GM23338 (cell line): Measurements from ENCODE around the gene CENPB. TPM values are rescaled to one million over a fixed set of nuclear protein-coding genes. Genes with fewer than 3 reads are reported as not detected.

Source experiments
- ATAC-seq: fragments of 200-7000 bp; cut with Tn5 transposase; 3 replicates; pipeline ENCODE4 v1.9.1; 2020
- DNase-seq: peaks from one replicate; pipeline ENCODE4 v3.0.0-alpha.2; 2015; ENCODE audit warnings: low spot score
- H2AFZ ChIP-seq: fragments of 200-600 bp; sonication (generic); 2 replicates; pipeline ENCODE4 v1.8.0; 2016; ENCODE audit warnings: antibody characterized with exemption, mild to moderate bottlenecking, moderate library complexity
- H3F3A ChIP-seq: fragments of 200-600 bp; sonication (generic); replicated peaks from 2 replicates; pipeline ENCODE4 v1.8.0; 2017; ENCODE audit warnings: antibody characterized with exemption, mixed run types, low read depth
- H3K27ac ChIP-seq: fragments of 200-600 bp; sonication (generic); 2 replicates; pipeline ENCODE4 v1.6.1; 2016; ENCODE audit warnings: low read depth
- H3K27me3 ChIP-seq: fragments of 200-600 bp; sonication (generic); 2 replicates; pipeline ENCODE4 v1.8.0; 2016; ENCODE audit warnings: mild to moderate bottlenecking, mixed run types, moderate library complexity; ENCODE audit not compliant: insufficient read depth
- H3K36me3 ChIP-seq: fragments of 200-600 bp; sonication (generic); 2 replicates; pipeline ENCODE4 v1.8.0; 2016; ENCODE audit warnings: mild to moderate bottlenecking; ENCODE audit not compliant: insufficient read depth
- H3K4me1 ChIP-seq: fragments of 200-600 bp; sonication (generic); 2 replicates; pipeline ENCODE4 v1.8.0; 2016; ENCODE audit warnings: mild to moderate bottlenecking, moderate library complexity; ENCODE audit not compliant: insufficient read depth
- H3K4me2 ChIP-seq: fragments of 200-600 bp; sonication (generic); 2 replicates; pipeline ENCODE4 v1.7.1; 2017; ENCODE audit warnings: mixed run types
- H3K4me3 ChIP-seq: fragments of 200-600 bp; sonication (generic); 2 replicates; pipeline ENCODE4 v1.6.1; 2016; ENCODE audit warnings: mixed run types
- H3K79me2 ChIP-seq: fragments of 200-600 bp; sonication (generic); replicated peaks from 2 replicates; pipeline ENCODE4 v1.8.0; 2017; ENCODE audit warnings: mild to moderate bottlenecking; ENCODE audit not compliant: insufficient read depth
- H3K9me2 ChIP-seq: fragments of 200-600 bp; sonication (generic); 2 replicates; pipeline ENCODE4 v1.8.0; 2017; ENCODE audit not compliant: insufficient read depth
- H4K20me1 ChIP-seq: fragments of 200-600 bp; sonication (generic); replicated peaks from 2 replicates; pipeline ENCODE4 v1.8.0; 2017; ENCODE audit warnings: mild to moderate bottlenecking; ENCODE audit not compliant: insufficient read depth
- H3K27ac Mint-ChIP-seq: 2 replicates; pipeline ENCODE4 v1.8.0; 2020; ENCODE audit warnings: inconsistent platforms, mild to moderate bottlenecking, moderate library complexity, mixed read lengths
- H3K27me3 Mint-ChIP-seq: 3 replicates; pipeline ENCODE4 v1.8.0; 2022; ENCODE audit warnings: low read depth, mild to moderate bottlenecking, moderate library complexity, mixed read lengths, inconsistent platforms; ENCODE audit not compliant: insufficient read depth, poor library complexity
- H3K36me3 Mint-ChIP-seq: 3 replicates; pipeline ENCODE4 v1.8.0; 2021; ENCODE audit warnings: low read depth, mild to moderate bottlenecking, inconsistent platforms, moderate library complexity, mixed read lengths
- H3K4me1 Mint-ChIP-seq: 3 replicates; pipeline ENCODE4 v1.8.0; 2020; ENCODE audit warnings: mild to moderate bottlenecking, inconsistent platforms, mixed read lengths
- H3K4me3 Mint-ChIP-seq: 3 replicates; pipeline ENCODE4 v1.8.0; 2021; ENCODE audit warnings: moderate library complexity, mild to moderate bottlenecking, inconsistent platforms, mixed read lengths
- H3K9me3 Mint-ChIP-seq: 3 replicates; pipeline ENCODE4 v1.8.0; 2020; ENCODE audit warnings: moderate library complexity, mild to moderate bottlenecking, inconsistent platforms, mixed read lengths
- CREB1 ChIP-seq: fragments of 250-450 bp; sonication (Bioruptor Pico); IDR thresholded peaks from 2 replicates; pipeline ENCODE4 v1.5.0; 2020; ENCODE audit warnings: low read depth, mild to moderate bottlenecking, moderate library complexity
- REST ChIP-seq: IDR thresholded peaks from one replicate; pipeline ENCODE4 v1.6.1; 2018; ENCODE audit warnings: antibody characterized with exemption; ENCODE audit not compliant: unreplicated experiment
- ZNF331 ChIP-seq: fragments of 250-450 bp; sonication (Bioruptor Pico); IDR thresholded peaks from 2 replicates; pipeline ENCODE4 v1.5.0; 2020; ENCODE audit warnings: low read depth, mild to moderate bottlenecking, moderate library complexity
- ZNF462 ChIP-seq: fragments of 250-450 bp; sonication (Bioruptor Pico); IDR thresholded peaks from 2 replicates; pipeline ENCODE4 v1.5.0; 2020; ENCODE audit warnings: mild to moderate bottlenecking, moderate library complexity
- polyA plus RNA-seq: library from polyadenylated mRNA; unstranded; fragments of >200 nt; fragmentation: Nextera tagmentation; extraction: Ambion mirVana; gene quantifications from 2 replicates; pipeline ENCODE4 v1.2.1, GENCODE V29; 2016
- total RNA-seq: library from RNA; depleted of rRNA; stranded (reverse); fragments of >200 nt; shearing (Covaris generic); gene quantifications from 2 replicates; pipeline ENCODE4 v1.2.3, GENCODE V29; 2014

CENPB gene
- total and polyA plus RNA-seq, 2 experiments from 2014 or later = 10.8 to 52.1 TPM

GRCh38 chr20:3781153-3781910 is 5.2 kb downstream of the CENPB start, which contains the start of gene SPEF1 (continued):
- TF ChIP-seq ZNF462 (CRISPR knock-in tag) = no peak

GRCh38 chr20:3778976-3779375 is 7.6 kb downstream of the CENPB start:
- peaks cover 12% of the 10 kb centered on the region; the same call in 1 of the 2 replicates for H3F3A ChIP-seq
- H2AFZ ChIP-seq = no peak overlapping the region
- no peaks in the 10 kb centered on the region for H3K9me2 ChIP-seq
- peaks cover 13% of the 10 kb centered on the region for H4K20me1 ChIP-seq
- Mint-ChIP-seq H3K27ac (no peak overlapping the region), H3K4me3 (peak overlapping the region; percentile 77; the same call in 2 of the 3 replicates), H3K27me3 (peaks cover 32% of the 10 kb centered on the region), H3K9me3 (no peaks in the 10 kb centered on the region), H3K4me1 (peaks cover 26% of the 10 kb centered on the region), H3K36me3 (no peaks in the 10 kb centered on the region)
- DNase-seq (peak; percentile 25), ATAC-seq (no peak)
- H3K4me2 ChIP-seq = peak overlapping the region; percentile 94
- no peaks in the 10 kb centered on the region for H3K79me2 ChIP-seq
- no peaks in the 10 kb centered on the region for H3K36me3 ChIP-seq
- peak overlapping the region; percentile 88 for H3K4me3 ChIP-seq
- H3K27me3 ChIP-seq = peaks cover 44% of the 10 kb centered on the region
- H3K4me1 ChIP-seq = peaks cover 13% of the 10 kb centered on the region; the same call in 1 of the 2 replicates
- H3K27ac ChIP-seq = no peak overlapping the region
- TF ChIP-seq REST (no peak), ZNF462 (CRISPR knock-in tag) (no peak), ZNF331 (CRISPR knock-in tag) (no peak), CREB1 (CRISPR knock-in tag) (no peak)
